Psoas muscle (tissue), 8 donors: ENCODE results near the gene FYB1. TPM values are rescaled to one million over a fixed set of nuclear protein-coding genes. Genes with fewer than 3 reads are reported as not detected.

Experiments
- ATAC-seq, 4 donors: fragments of 200-7000 bp; cut with Tn5 transposase; one replicate each; pipeline ENCODE4 v1.9.1; 2020; ENCODE audit warnings: moderate library complexity in 3 of 4, mild to moderate bottlenecking in 2 of 4
- DNase-seq, 2 donors: peaks; one replicate each; pipeline ENCODE4 v3.0.0-alpha.2; 2020
- H3K27ac ChIP-seq: fragments of 200-600 bp; one replicate; pipeline ENCODE4 v1.8.0; 2022
- H3K27me3 ChIP-seq, 3 donors: fragments of 200-600 bp in 1 of 3; one replicate each; pipeline versions ENCODE4 v1.6.1 to v1.8.0; 2013 to 2022; ENCODE audit warnings: low read length in 2 of 3, mild to moderate bottlenecking in 2 of 3, moderate library complexity in 1 of 3; ENCODE audit not compliant: insufficient read depth in 3 of 3
- H3K36me3 ChIP-seq, 2 donors: fragments of 200-600 bp in 1 of 2; one replicate each; pipeline versions ENCODE4 v1.6.1 to v1.8.0; 2013 to 2022; ENCODE audit warnings: low read depth in 1 of 2, mild to moderate bottlenecking in 1 of 2, moderate library complexity in 1 of 2; ENCODE audit not compliant: insufficient read depth in 1 of 2
- H3K4me1 ChIP-seq: fragments of 200-600 bp; one replicate; pipeline ENCODE4 v1.8.0; 2022
- H3K4me3 ChIP-seq: fragments of 200-600 bp; one replicate; pipeline ENCODE4 v1.8.0; 2022; ENCODE audit warnings: mild to moderate bottlenecking
- H3K9me3 ChIP-seq: fragments of 200-600 bp; one replicate; pipeline ENCODE4 v1.8.0; 2022
- CTCF ChIP-seq: fragments of 200-600 bp; IDR thresholded peaks from one replicate; pipeline ENCODE4 v1.8.0; 2022; ENCODE audit warnings: antibody characterized with exemption
- WGBS, 3 donors: extraction: QIAGEN DNeasy Blood & Tissue Kit; methylation state at CpG; one replicate each; pipeline versions ENCODE4 v1.1.6 to v1.1.7; 2013; 5-methylcytosine and 5-hydroxymethylcytosine counted together
- intact Hi-C, 2 donors: fragments of 100-400 bp; cut with DNase I; formaldehyde crosslinking; loops; one replicate each; pipeline versions ENCODE4 v1.11.0 to v1.14.2; 2022
- polyA plus RNA-seq, 3 donors: library from polyadenylated mRNA; stranded (reverse); fragments of 200-250 nt; gene quantifications; one replicate each; pipeline ENCODE4 v1.2.3, GENCODE V29; 2013
- total RNA-seq, 4 donors: library from RNA; stranded (reverse); fragmentation: NEBNext Ultra II Directional in 2 of 4; extraction: Animal tissue kit (Norgen Biotek cat#: 25700) in 2 of 4; gene quantifications; one replicate each; pipeline versions ENCODE4 v1.2.1 to v1.2.4, GENCODE V29; 2021 to 2023
- donor health status: healthy with polysubstance abuse.
- donor health status: DM: no; HTN: no; CAD: no; lungs with moderate emphysema.
- donor health status: Bipolar disorder and iron deficiency.
- donor health status: healthy.
- donor health status: DM: yes; HTN: yes; CAD: no.
- donor health status: DM: no; HTN: no; CAD: no.
- donor health status: DM: no; HTN: no; CAD: no.
- donor health status: DM: yes; HTN: yes; CAD: no.

The FYB1 gene
- total and polyA plus RNA-seq, 7 donors, result 0.22 to 3.2 (median 1.3) TPM

- no peaks in the 10 kb centered on the region for H3K36me3 ChIP-seq
- H3K9me3 ChIP-seq, result no peaks in the 10 kb centered on the region
- H3K27ac ChIP-seq, result no peak overlapping the region
- H3K4me3 ChIP-seq, result no peak overlapping the region
- no peaks in the 10 kb centered on the region for H3K4me1 ChIP-seq
- no peak for ATAC-seq
- no peak for DNase-seq
- no peaks in the 10 kb centered on the region for H3K27me3 ChIP-seq
- intact Hi-C loops, result no loop called here
- TF ChIP-seq CTCF, result no peak
- WGBS, 3 donors, result 85 to 88% (median 87%) methylated on average over 1 of the region's 1 CpG
Measured at GRCh38 chr5:39203951-39204350, 15.4 kb downstream of the FYB1 start.

- 87 to 90% (median 89%) methylated on average over 1 of the region's 1 CpG for WGBS, 3 donors
Measured at GRCh38 chr5:39203275-39203922, 16.0 kb downstream of the FYB1 start.

DNA sequence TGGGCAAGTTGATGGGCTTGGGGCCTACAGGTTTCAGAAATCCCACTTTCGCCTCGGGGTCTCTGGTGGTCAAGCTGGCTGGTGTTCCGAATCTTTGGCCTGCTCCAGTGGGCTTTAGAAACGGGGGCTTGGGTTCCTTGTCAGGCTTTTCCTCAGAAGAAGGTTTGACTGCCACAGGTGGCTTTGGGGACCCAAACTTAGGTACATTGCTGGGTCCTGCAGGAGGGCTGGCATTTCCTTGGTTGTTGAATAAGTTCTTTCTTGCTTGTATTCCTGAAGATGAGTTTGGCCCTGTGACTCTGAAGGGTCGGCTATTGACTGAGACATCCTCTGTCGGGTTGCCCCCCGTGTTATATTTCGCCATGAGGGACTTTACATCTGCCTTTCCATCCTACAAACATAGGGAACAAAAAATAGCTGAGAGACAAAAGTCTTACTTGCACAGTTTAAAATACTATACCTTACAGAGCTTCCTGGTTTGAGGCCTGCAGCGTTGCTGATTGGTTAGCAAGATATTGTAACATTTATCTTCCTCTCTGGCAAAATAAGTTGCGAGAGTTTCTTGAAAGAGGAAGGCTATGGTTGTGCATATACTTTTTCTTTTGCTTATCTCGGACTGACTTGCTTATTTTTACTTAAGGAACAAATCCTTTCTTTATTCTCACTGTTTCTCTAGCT lies 16.6 kb downstream of the FYB1 start:
- DNase-seq, result no peak
- TF ChIP-seq CTCF, result no peak
- Histone ChIP-seq H3K27ac (no peak overlapping the region), H3K9me3 (no peaks in the 10 kb centered on the region), H3K36me3 (no peaks in the 10 kb centered on the region), H3K27me3 (no peaks in the 10 kb centered on the region), H3K4me3 (no peak overlapping the region), H3K4me1 (no peaks in the 10 kb centered on the region)
- WGBS, 3 donors, result 89 to 95% (median 91%) methylated on average over 11 of the region's 11 CpGs
- intact Hi-C loops, result no loop called here
- no peak for ATAC-seq

More at GRCh38 chr5:39203275-39203922, 16.0 kb downstream of the FYB1 start:
- Histone ChIP-seq H3K4me3 (no peak overlapping the region), H3K4me1 (no peaks in the 10 kb centered on the region), H3K9me3 (no peaks in the 10 kb centered on the region), H3K27me3 (no peaks in the 10 kb centered on the region), H3K36me3 (no peaks in the 10 kb centered on the region), H3K27ac (no peak overlapping the region)
- intact Hi-C loops, result no loop called here
- ATAC-seq (no peak), DNase-seq (no peak)
- TF ChIP-seq CTCF, result no peak

GRCh38 chr5:39201781-39202596 lies 17.4 kb downstream of the FYB1 start:
- intact Hi-C loops, result no loop called here
- H3K4me3 ChIP-seq, result no peak overlapping the region

More at GRCh38 chr5:39201781-39202596, 17.4 kb downstream of the FYB1 start:
- Histone ChIP-seq H3K27ac (no peak overlapping the region), H3K4me1 (no peaks in the 10 kb centered on the region), H3K27me3 (no peaks in the 10 kb centered on the region), H3K36me3 (no peaks in the 10 kb centered on the region), H3K9me3 (no peaks in the 10 kb centered on the region)
- WGBS, 3 donors, result 90 to 92% (median 90%) methylated on average over 11 of the region's 11 CpGs
- TF ChIP-seq CTCF, result no peak
- ATAC-seq (no peak), DNase-seq (no peak)
